Naive thymus-derived CD4-positive, alpha-beta T cell (primary cell): Measurements from ENCODE around the gene SLC5A3. TPM values are rescaled to one million over a fixed set of nuclear protein-coding genes. Genes with fewer than 3 reads are reported as not detected.
A peak's percentile ranks its signal among the peaks of the same experiment; 100 is the strongest.

Experiments used
- ATAC-seq: fragments of 150-1000 bp; cut with Tn5 transposase; 2 replicates; pipeline ENCODE4 v1.10.0; 2021; ENCODE audit warnings: mild to moderate bottlenecking, moderate library complexity
- CTCF ChIA-PET: fragments of 350-600 bp; sonication (Branson Sonifier 250); formaldehyde crosslinking; loops from one replicate; lab custom pipeline; 2021; ENCODE audit warnings: antibody characterized with exemption; lab: Charles Lee
- POLR2A ChIA-PET: fragments of 350-600 bp; sonication (Branson Sonifier 250); formaldehyde crosslinking; loops from one replicate; lab custom pipeline; 2021; ENCODE audit warnings: antibody characterized with exemption, inconsistent platforms; lab: Charles Lee
- DNase-seq, 9 donors: peaks; one replicate each; pipeline versions ENCODE4 v3.0.0 to v3.0.0-alpha.2; 2020 to 2022; ENCODE audit warnings: mixed read lengths in 1 of 9
- H3K27ac ChIP-seq: one replicate; pipeline ENCODE4 v1.7.0; 2013; ENCODE audit warnings: mild to moderate bottlenecking, low read depth, low read length, moderate library complexity
- H3K27me3 ChIP-seq, 2 donors: one replicate each; pipeline ENCODE4 v1.7.0; 2013; ENCODE audit warnings: low read length in 2 of 2, mild to moderate bottlenecking in 2 of 2, moderate library complexity in 2 of 2; ENCODE audit not compliant: control insufficient read depth in 2 of 2, insufficient read depth in 2 of 2
- H3K36me3 ChIP-seq, 3 experiments: 1 replicate in 2 of 3; 2 replicates in 1 of 3; pipeline ENCODE4 v1.7.0; 2013; ENCODE audit warnings: low read length in 3 of 3, mild to moderate bottlenecking in 3 of 3, moderate library complexity in 1 of 3; ENCODE audit not compliant: insufficient read depth in 3 of 3, control insufficient read depth in 2 of 3
- H3K4me1 ChIP-seq, 2 donors: one replicate each; pipeline ENCODE4 v1.7.0; 2013; ENCODE audit warnings: low read length in 2 of 2, mild to moderate bottlenecking in 2 of 2, moderate library complexity in 1 of 2; ENCODE audit not compliant: control insufficient read depth in 2 of 2, insufficient read depth in 2 of 2
- H3K4me3 ChIP-seq: 2 replicates; pipeline ENCODE4 v1.7.0; 2013; ENCODE audit warnings: mild to moderate bottlenecking, low read length
- H3K9me3 ChIP-seq, 3 experiments: 1 replicate in 2 of 3; 2 replicates in 1 of 3; pipeline ENCODE4 v1.7.0; 2013; ENCODE audit warnings: low read length in 3 of 3; ENCODE audit not compliant: control insufficient read depth in 2 of 3
- H3K27ac Mint-ChIP-seq, 9 donors: one replicate each; pipeline ENCODE4 v1.8.0; 2020 to 2022; ENCODE audit warnings: mixed read lengths in 9 of 9, mild to moderate bottlenecking in 8 of 9, moderate library complexity in 5 of 9, inconsistent platforms in 2 of 9
- H3K27me3 Mint-ChIP-seq, 5 donors: one replicate each; pipeline ENCODE4 v1.8.0; 2021 to 2022; ENCODE audit warnings: mixed read lengths in 5 of 5, mild to moderate bottlenecking in 1 of 5
- H3K36me3 Mint-ChIP-seq, 5 donors: one replicate each; pipeline ENCODE4 v1.8.0; 2020 to 2022; ENCODE audit warnings: mixed read lengths in 5 of 5, mild to moderate bottlenecking in 3 of 5, inconsistent platforms in 1 of 5
- H3K4me1 Mint-ChIP-seq, 7 donors: one replicate each; pipeline ENCODE4 v1.8.0; 2020 to 2022; ENCODE audit warnings: mixed read lengths in 7 of 7, mild to moderate bottlenecking in 3 of 7, inconsistent platforms in 1 of 7
- H3K4me3 Mint-ChIP-seq, 10 donors: one replicate each; pipeline ENCODE4 v1.8.0; 2020 to 2022; ENCODE audit warnings: mild to moderate bottlenecking in 10 of 10, mixed read lengths in 10 of 10, moderate library complexity in 6 of 10, inconsistent platforms in 2 of 10
- H3K9me3 Mint-ChIP-seq, 11 donors: one replicate each; pipeline ENCODE4 v1.8.0; 2020 to 2022; ENCODE audit warnings: mixed read lengths in 11 of 11, mild to moderate bottlenecking in 4 of 11, inconsistent platforms in 1 of 11, moderate library complexity in 1 of 11
- intact Hi-C, 2 donors: fragments of 100-400 bp; cut with micrococcal nuclease; formaldehyde crosslinking; loops; one replicate each; pipeline ENCODE4 v1.15.1; 2023
- polyA plus RNA-seq, 2 donors: library from polyadenylated mRNA; unstranded; fragments of 300-500 nt; fragmentation: Illumina TruSeq; gene quantifications; one replicate each; pipeline ENCODE4 v1.2.3, GENCODE V29; 2021
- total RNA-seq, 6 experiments: library from RNA in 5 of 6; stranded (reverse) in 5 of 6; gene quantifications; 1 replicate in 5 of 6; 2 replicates in 1 of 6; pipeline ENCODE4 v1.2.3 and lab custom pipeline; 2021 to 2026

Gene SLC5A3
- total and polyA plus RNA-seq, 7 experiments from 2014 or later, result 1.8 to 45.5 (median 9.6) TPM

DNA sequence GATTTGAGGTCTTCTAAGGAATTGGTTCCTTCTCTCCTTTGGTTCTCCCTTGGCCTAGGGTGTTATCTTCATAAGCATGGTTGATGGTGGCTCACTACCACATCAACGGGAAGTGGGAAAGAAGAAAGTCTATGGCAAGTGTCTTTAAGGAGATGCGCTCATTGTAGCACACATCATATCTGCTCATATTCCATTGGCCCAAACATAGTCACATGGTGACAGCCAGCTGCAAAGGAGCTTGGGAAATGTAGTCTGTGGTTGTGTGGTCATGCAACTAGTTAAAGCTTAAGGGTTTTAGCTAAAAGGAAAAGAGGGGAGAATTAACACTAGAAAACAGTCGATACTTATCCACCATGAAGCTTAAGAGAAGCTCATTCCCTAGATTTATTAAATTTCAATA, 11.4 kb upstream of the SLC5A3 start:
- Mint-ChIP-seq H3K27ac (no peak overlapping the region), H3K27me3 (peaks cover 0 to 10% (median 0%) of the 10 kb centered on the region in 5 donors), H3K36me3 (peaks cover 0 to 14% (median 0%) of the 10 kb centered on the region in 5 donors), H3K9me3 (peaks cover 0 to 13% (median 0%) of the 10 kb centered on the region in 11 donors), H3K4me1 (peaks cover 0 to 6% (median 0%) of the 10 kb centered on the region in 7 donors), H3K4me3 (no peak overlapping the region)
- DNase-seq, result no peak
- H3K4me3 ChIP-seq, result no peak overlapping the region
- H3K36me3 ChIP-seq, result no peaks in the 10 kb centered on the region
- no peaks in the 10 kb centered on the region for H3K4me1 ChIP-seq
- CTCF ChIA-PET, result no interaction called here
- H3K27me3 ChIP-seq, result no peaks in the 10 kb centered on the region
- H3K27ac ChIP-seq, result no peak overlapping the region
- no peak for ATAC-seq
- POLR2A ChIA-PET, result interaction anchor here (0.7 kb wide), 1 partner anchor 114 kb away, joined by 3 read pairs; no protein-coding TSS in a partner anchor
- no peaks in the 10 kb centered on the region for H3K9me3 ChIP-seq
- intact Hi-C loops, result no loop called here

DNA sequence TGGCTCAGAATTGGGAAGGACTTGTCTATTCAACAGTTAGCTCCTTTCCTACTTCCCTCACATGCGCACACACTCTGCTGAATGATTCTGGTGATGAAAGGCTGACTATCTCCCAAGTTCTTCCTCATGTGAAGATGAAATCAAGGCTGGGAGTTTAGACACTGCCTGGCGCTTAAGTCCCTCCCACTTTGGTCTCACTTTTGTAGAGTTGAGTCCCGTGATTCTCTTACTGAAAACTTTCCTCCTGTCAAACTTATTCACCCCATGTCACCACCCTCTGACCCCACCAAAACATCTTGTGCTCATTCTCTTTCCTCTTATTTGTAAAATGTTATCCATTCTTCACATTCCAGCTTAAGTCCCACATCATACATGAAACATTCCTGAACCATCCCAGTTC, 8.4 kb upstream of the SLC5A3 start:
- peaks cover 0 to 4% (median 0%) of the 10 kb centered on the region in 7 donors for H3K4me1 Mint-ChIP-seq
- peak overlapping the region in 1 of 9 donors; percentile 51 for H3K27ac Mint-ChIP-seq
- H3K9me3 ChIP-seq, result no peaks in the 10 kb centered on the region
- DNase-seq (no peak), ATAC-seq (no peak)
- peaks cover 0 to 11% (median 0%) of the 10 kb centered on the region in 11 donors for H3K9me3 Mint-ChIP-seq
- intact Hi-C loops, result no loop called here
- CTCF ChIA-PET, result interaction anchor here (0.7 kb wide), 1 partner anchor 46 kb away, joined by 3 read pairs; no protein-coding TSS in a partner anchor
- no peaks in the 10 kb centered on the region for H3K27me3 ChIP-seq
- H3K27me3 Mint-ChIP-seq, result peaks cover 0 to 17% (median 0%) of the 10 kb centered on the region in 5 donors
- peaks cover 0 to 14% (median 0%) of the 10 kb centered on the region in 5 donors for H3K36me3 Mint-ChIP-seq
- no peaks in the 10 kb centered on the region for H3K36me3 ChIP-seq
- no peak overlapping the region for H3K4me3 Mint-ChIP-seq
- POLR2A ChIA-PET, result no interaction called here
- no peak overlapping the region for H3K27ac ChIP-seq
- H3K4me1 ChIP-seq, result no peaks in the 10 kb centered on the region
- no peak overlapping the region for H3K4me3 ChIP-seq

DNA sequence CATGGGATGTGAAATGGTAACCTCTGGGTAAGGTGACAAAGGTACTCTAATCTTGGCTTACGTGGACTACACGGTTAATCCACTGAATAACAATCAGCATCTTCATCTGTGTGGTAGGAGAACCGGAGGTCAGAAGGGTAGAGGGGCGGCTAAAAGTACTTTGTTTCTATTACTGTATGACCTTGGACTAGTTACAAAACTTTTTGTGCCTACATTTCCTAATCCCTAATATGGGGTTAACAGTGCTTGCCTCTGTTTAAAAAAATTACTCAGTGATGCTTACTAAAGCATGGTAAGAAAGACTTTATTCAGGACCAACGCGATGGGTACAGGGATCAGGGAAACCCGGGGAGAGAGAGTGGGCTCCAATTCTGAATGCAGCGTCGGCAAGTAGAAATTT, 1.7 kb upstream of the SLC5A3 start:
- POLR2A ChIA-PET, result interaction anchor here (1.5 kb wide), 1 partner anchor 124 kb away, joined by 7 read pairs; no protein-coding TSS in a partner anchor
- DNase-seq (no peak), ATAC-seq (no peak)
- Histone ChIP-seq H3K4me1 (peaks cover 21% of the 10 kb centered on the region in 2 donors), H3K36me3 (peaks cover 0 to 2% (median 0%) of the 10 kb centered on the region in 3 experiments), H3K4me3 (no peak overlapping the region), H3K9me3 (no peaks in the 10 kb centered on the region), H3K27ac (no peak overlapping the region), H3K27me3 (no peaks in the 10 kb centered on the region)
- intact Hi-C loops, result loop anchor here (2.0 to 5.0 kb wide), 3 partner anchors 39 to 429 kb away; partner anchors contain the start of gene ITSN1 (in 1 of the 2)
- peaks cover 0 to 7% (median 0%) of the 10 kb centered on the region in 5 donors for H3K27me3 Mint-ChIP-seq
- no peaks in the 10 kb centered on the region for H3K9me3 Mint-ChIP-seq
- H3K27ac Mint-ChIP-seq, result peak overlapping the region; percentile 41 to 95 (median 88)
- H3K4me3 Mint-ChIP-seq, result peak overlapping the region; percentile 81 to 98 (median 88)
- CTCF ChIA-PET, result interaction anchor here (3.3 kb wide), 1 partner anchor 123 kb away, joined by 16 read pairs; no protein-coding TSS in a partner anchor
- peaks cover 0 to 19% (median 4%) of the 10 kb centered on the region in 5 donors for H3K36me3 Mint-ChIP-seq
- peaks cover 9 to 38% (median 32%) of the 10 kb centered on the region in 7 donors for H3K4me1 Mint-ChIP-seq

DNA sequence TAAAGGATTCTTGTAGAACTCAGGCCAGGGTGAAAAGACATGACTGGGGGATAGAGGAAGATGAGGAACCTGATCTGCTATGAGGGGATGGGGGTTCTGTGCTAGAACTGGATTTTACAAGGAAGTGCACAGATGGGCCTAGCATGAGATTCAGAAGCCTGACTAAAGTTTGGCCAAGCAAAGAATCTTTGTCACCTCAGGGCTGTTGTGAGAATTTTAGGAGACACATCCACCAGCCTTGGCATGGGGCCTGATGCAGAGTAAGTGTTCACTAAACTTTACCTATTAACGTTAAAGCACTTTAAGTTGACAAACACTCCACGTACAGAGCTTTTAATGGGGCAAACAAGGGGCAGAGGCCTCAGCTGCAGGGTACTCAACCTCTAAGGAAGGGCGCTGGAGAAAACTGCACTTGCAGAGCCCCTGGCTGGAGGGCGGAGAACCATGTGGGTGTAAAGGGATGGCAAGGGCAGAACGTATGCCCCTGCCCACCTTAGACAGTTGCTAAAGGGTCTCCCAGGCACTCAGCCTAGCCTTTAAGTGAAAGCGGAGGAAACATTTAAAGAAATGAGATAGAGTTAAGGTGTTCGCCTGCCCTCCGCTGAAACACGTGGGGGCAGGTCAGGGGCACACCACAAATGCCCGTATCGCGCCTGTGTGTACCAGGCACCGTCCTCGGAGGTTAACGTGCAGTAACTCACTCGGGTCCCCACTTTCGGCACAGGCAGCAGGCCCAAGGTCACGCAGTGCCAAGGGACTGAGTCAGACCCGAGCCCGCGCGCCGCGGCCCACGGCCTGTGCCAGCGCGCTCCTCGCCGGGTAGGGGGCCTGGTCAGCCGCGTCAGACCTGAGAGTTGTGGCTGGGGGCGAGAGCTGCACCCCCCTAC, 990 bp upstream of the SLC5A3 start:
- no peaks in the 10 kb centered on the region for H3K9me3 ChIP-seq
- ChIA-PET POLR2A (interaction anchor here (0.7 to 6.3 kb wide), 8 partner anchors 9 to 149 kb away, joined by 3 to 58 read pairs (median 8); no protein-coding TSS in a partner anchor), CTCF (interaction anchor here (0.8 to 3.3 kb wide), 4 partner anchors 20 to 148 kb away, joined by 3 to 16 read pairs (median 7); no protein-coding TSS in a partner anchor)
- peak overlapping the region; percentile 81 to 98 (median 88) for H3K4me3 Mint-ChIP-seq
- peaks cover 0 to 7% (median 0%) of the 10 kb centered on the region in 5 donors for H3K27me3 Mint-ChIP-seq
- peak overlapping the region; percentile 41 to 95 (median 88) for H3K27ac Mint-ChIP-seq
- DNase-seq (peak in 4 of 9 donors; percentile 10 to 25 (median 12)), ATAC-seq (no peak)
- H3K27ac ChIP-seq, result peak overlapping the region; percentile 66
- H3K36me3 Mint-ChIP-seq, result peaks cover 0 to 25% (median 4%) of the 10 kb centered on the region in 5 donors
- no peaks in the 10 kb centered on the region for H3K27me3 ChIP-seq
- peaks cover 9 to 45% (median 39%) of the 10 kb centered on the region in 7 donors for H3K4me1 Mint-ChIP-seq
- no peaks in the 10 kb centered on the region for H3K9me3 Mint-ChIP-seq
- intact Hi-C loops, result loop anchor here (1.0 to 5.0 kb wide), 6 partner anchors 40 to 430 kb away; partner anchors contain the start of gene ITSN1 (in 1 of the 2)
- H3K4me3 ChIP-seq, result peak overlapping the region; percentile 13
- peaks cover 27 to 28% of the 10 kb centered on the region in 2 donors for H3K4me1 ChIP-seq
- H3K36me3 ChIP-seq, result peaks cover 0 to 2% (median 0%) of the 10 kb centered on the region in 3 experiments

DNA sequence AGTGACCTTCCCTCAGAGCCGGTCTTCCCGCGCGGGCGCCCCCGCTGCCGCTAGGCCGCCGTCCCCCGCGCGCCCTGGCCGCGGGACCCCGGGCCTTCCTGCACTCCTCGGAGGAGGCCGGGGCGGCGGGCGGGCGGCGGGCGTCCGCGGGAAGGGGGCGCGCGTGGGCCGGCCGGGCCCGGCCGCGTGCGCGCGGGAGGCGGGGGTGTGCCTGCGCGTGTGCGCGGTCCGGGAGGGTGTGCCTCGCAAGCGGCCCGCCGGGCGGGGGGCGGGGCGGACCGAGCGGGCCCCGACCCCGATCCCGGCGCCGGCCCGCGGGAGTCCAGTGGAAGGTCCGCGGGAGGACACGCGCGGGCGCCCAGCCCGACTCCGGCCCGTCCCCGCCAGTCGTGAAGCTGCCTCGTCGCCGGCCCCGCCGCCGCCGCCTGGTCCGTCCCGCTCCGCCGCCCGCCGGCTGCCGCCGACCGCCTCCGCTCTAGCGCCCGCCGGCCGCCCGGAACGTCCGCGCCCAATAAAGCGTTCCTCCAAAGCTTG, 438 bp downstream of the SLC5A3 start:
- Mint-ChIP-seq H3K4me1 (peaks cover 9 to 60% (median 52%) of the 10 kb centered on the region in 7 donors), H3K36me3 (peaks cover 0 to 33% (median 4%) of the 10 kb centered on the region in 5 donors), H3K4me3 (peak overlapping the region; percentile 88 to 98 (median 96)), H3K9me3 (no peaks in the 10 kb centered on the region), H3K27me3 (peaks cover 0 to 7% (median 0%) of the 10 kb centered on the region in 5 donors), H3K27ac (peak overlapping the region; percentile 89 to 95 (median 92))
- peak overlapping the region; percentile 82 for H3K27ac ChIP-seq
- H3K27me3 ChIP-seq, result no peaks in the 10 kb centered on the region
- H3K4me3 ChIP-seq, result peak overlapping the region; percentile 72
- ATAC-seq (peak; percentile 76), DNase-seq (peak in 4 of 9 donors; percentile 21 to 71 (median 36))
- H3K9me3 ChIP-seq, result no peaks in the 10 kb centered on the region
- ChIA-PET CTCF (interaction anchor here (0.7 to 3.3 kb wide), 4 partner anchors 56 to 150 kb away, joined by 3 to 16 read pairs (median 8); no protein-coding TSS in a partner anchor), POLR2A (interaction anchor here (0.7 to 6.3 kb wide), 18 partner anchors 10 to 150 kb away, joined by 3 to 58 read pairs (median 4); no protein-coding TSS in a partner anchor)
- H3K4me1 ChIP-seq, result peaks cover 36 to 39% of the 10 kb centered on the region in 2 donors
- H3K36me3 ChIP-seq, result peaks cover 0 to 2% (median 0%) of the 10 kb centered on the region in 3 experiments
- intact Hi-C loops, result loop anchor here (1.0 to 5.0 kb wide), 8 partner anchors 17 to 431 kb away; partner anchors contain the start of gene ITSN1 (in 1 of the 2)
